H54 (cell line): Measurements from ENCODE around the gene MAOB.

ENCODE experiments used
- DNase-seq: peaks from one replicate; pipeline ENCODE4 v3.0.0; 2011; ENCODE audit warnings: low spot score, mixed read lengths; ENCODE audit not compliant: insufficient read length
- FAIRE-seq: peaks from 3 replicates; lab custom pipeline; 2011; peaks lifted over from hg19 to GRCh38; lab: Jason Lieb, UNC
- POLR2A ChIP-seq: IDR thresholded peaks from 2 replicates; pipeline ENCODE4 v1.6.1; 2011; ENCODE audit warnings: low read depth, mild to moderate bottlenecking, low read length

MAOB gene

GRCh38 chrX:43845776-43846175, 36.5 kb downstream of the MAOB start:
- no peak for DNase-seq
- no peak for TF ChIP-seq POLR2A
- no peak for FAIRE-seq

GRCh38 chrX:43840265-43840664, 42.0 kb downstream of the MAOB start:
- FAIRE-seq (no peak), DNase-seq (no peak)
- TF ChIP-seq POLR2A, result no peak

- TF ChIP-seq POLR2A, result no peak
- DNase-seq (no peak), FAIRE-seq (no peak)
Observed at GRCh38 chrX:43836435-43837184, 45.6 kb downstream of the MAOB start.

- FAIRE-seq (no peak), DNase-seq (no peak)
- no peak for TF ChIP-seq POLR2A
Observed at GRCh38 chrX:43835559-43835958, 46.7 kb downstream of the MAOB start.

- DNase-seq (no peak), FAIRE-seq (no peak)
- no peak for TF ChIP-seq POLR2A
Observed at GRCh38 chrX:43827791-43828190, 54.5 kb downstream of the MAOB start.

- FAIRE-seq (no peak), DNase-seq (no peak)
- TF ChIP-seq POLR2A, result no peak
Observed at GRCh38 chrX:43822014-43822413, 60.2 kb downstream of the MAOB start.

- no peak for FAIRE-seq
- TF ChIP-seq POLR2A, result no peak
- no peak for DNase-seq
Observed at GRCh38 chrX:43817444-43817843, 64.8 kb downstream of the MAOB start.

GRCh38 chrX:43815209-43815608, 67.0 kb downstream of the MAOB start:
- DNase-seq, result no peak
- FAIRE-seq, result no peak
- no peak for TF ChIP-seq POLR2A

GRCh38 chrX:43813898-43814297, 68.4 kb downstream of the MAOB start:
- FAIRE-seq (no peak), DNase-seq (no peak)
- no peak for TF ChIP-seq POLR2A

GRCh38 chrX:43813319-43813718, 68.9 kb downstream of the MAOB start:
- FAIRE-seq (no peak), DNase-seq (no peak)
- TF ChIP-seq POLR2A, result no peak

GRCh38 chrX:43809463-43809862, 72.8 kb downstream of the MAOB start:
- no peak for FAIRE-seq
- no peak for TF ChIP-seq POLR2A
- no peak for DNase-seq

- DNase-seq, result no peak
- TF ChIP-seq POLR2A, result no peak
- no peak for FAIRE-seq
Observed at GRCh38 chrX:43808231-43808630, 74.0 kb downstream of the MAOB start.

- DNase-seq, result no peak
- no peak for TF ChIP-seq POLR2A
- FAIRE-seq, result no peak
Observed at GRCh38 chrX:43805579-43805978, 76.7 kb downstream of the MAOB start.

- DNase-seq, result no peak
- TF ChIP-seq POLR2A, result no peak
- no peak for FAIRE-seq
Observed at GRCh38 chrX:43804021-43804420, 78.2 kb downstream of the MAOB start.

- TF ChIP-seq POLR2A, result no peak
- no peak for FAIRE-seq
Observed at GRCh38 chrX:43785930-43786591, 96.2 kb downstream of the MAOB start.

More at GRCh38 chrX:43785930-43786591, 96.2 kb downstream of the MAOB start:
- DNase-seq, result no peak
